ENCODE data around the gene ELOVL2.

- TF ChIP-seq CTCF (optimal IDR thresholded peaks at IDR 0.05 in 1 of 3, IDR thresholded peaks at IDR 0.05 in 1 of 3, conservative IDR thresholded peaks at IDR 0.05 in 1 of 3; ENCODE audit: extremely low read depth in 1 of 3, insufficient read depth in 2 of 3, low read length in 3 of 3), result no peak
- no peak for TF ChIP-seq EZH2 (IDR thresholded peaks at IDR 0.05; ENCODE audit: low read length)
Observed at GRCh38 chr6:10933126-10933525, 111.0 kb downstream of the ELOVL2 start.
